Neural cell (in vitro differentiated cells): ENCODE measurements around the gene VPS13D.
A peak's percentile ranks its signal among the peaks of the same experiment; 100 is the strongest.

ENCODE experiments used
- CTCF ChIP-seq: fragments of 450-650 bp; IDR thresholded peaks from 2 replicates; pipeline ENCODE4 v1.5.1; 2014; ENCODE audit warnings: antibody characterized with exemption, mild to moderate bottlenecking, moderate library complexity; ENCODE audit not compliant: poor library complexity, severe bottlenecking
- EP300 ChIP-seq: fragments of 450-650 bp; conservative IDR thresholded peaks from 2 replicates; pipeline ENCODE4 v1.6.1; 2014; ENCODE audit warnings: antibody characterized with exemption, mild to moderate bottlenecking, moderate library complexity; ENCODE audit not compliant: poor library complexity, severe bottlenecking
- SMC3 ChIP-seq: fragments of 450-650 bp; conservative IDR thresholded peaks from 2 replicates; pipeline ENCODE4 v1.6.1; 2014; ENCODE audit warnings: antibody characterized with exemption, mild to moderate bottlenecking, moderate library complexity; ENCODE audit not compliant: poor library complexity
- TAF1 ChIP-seq: IDR thresholded peaks from 2 replicates; pipeline ENCODE4 v1.6.1; 2012; ENCODE audit warnings: low read depth

GRCh38 chr1:12275370-12275769, 45.5 kb downstream of the VPS13D start:
- TF ChIP-seq TAF1 (no peak), CTCF (peak; percentile 47), EP300 (no peak), SMC3 (peak; percentile 27)
